Heart left ventricle (tissue), 13 donors: Measurements from ENCODE around the gene POU5F1.

ENCODE experiments used
- CTCF ChIP-seq, 12 donors: fragments of 200-600 bp; sonication (generic) in 4 of 12; IDR thresholded peaks; one replicate each; pipeline versions ENCODE4 v1.5.0 to v1.8.0; 2018 to 2022; ENCODE audit warnings: antibody characterized with exemption in 12 of 12, mild to moderate bottlenecking in 5 of 12
- POLR2A ChIP-seq, 2 donors: fragments of 450-650 bp; IDR thresholded peaks; one replicate each; pipeline ENCODE4 v1.6.1; 2017; ENCODE audit warnings: antibody characterized with exemption in 2 of 2, mild to moderate bottlenecking in 2 of 2, moderate library complexity in 2 of 2
- donor health status: ischemic (EF 13 %, LVEDD 7.1; RV severe dilation, severe dysfunction).
- donor health status: DM: no; HTN: yes; CAD: no.
- donor health status: DM: no; HTN: no; CAD: no.
- donor health status: ischemic (EF 25% LVEDD 6.9; RV normal size, moderate dysfunction).
- donor health status: ischemic (EF 25% LVEDD 5.7; RV mildly dilated, moderate dysfunction).
- donor health status: ischemic (EF 35%, LVEDD 5.7; RV mildly dilated, moderate dysfunction).
- donor health status: nonischemic (EF 11% LVEDD 7.7; RV severe dilation, severe dysfunction).
- donor health status: DM: yes; HTN: yes; CAD: no.
- donor health status: PGD.
- donor health status: ischemic (EF 29% LVEDD 5.4; RV normal size, mild dysfunction).
- donor health status: nonischemic (EF 23%, LVEDD 6.1; RV moderate dilation, normal function).

- TF ChIP-seq CTCF (IDR thresholded peaks at IDR 0.05) (no peak), POLR2A (IDR thresholded peaks at IDR 0.05) (no peak)
These were observed 44.7 kb downstream of the POU5F1 start for GRCh38 chr6:31125586-31126363.
